Activated CD4-positive, alpha-beta T cell treated with anti-CD3 and anti-CD28 coated beads, Interleukin-2, amount 50 U/mL, for 16 hours (primary cell): ENCODE data around the gene P2RY12.
A peak's percentile ranks its signal among the peaks of the same experiment; 100 is the strongest.

Experiments used
- DNase-seq: peaks from one replicate; pipeline ENCODE4 v3.0.0-alpha.2; 2020

Gene P2RY12

GRCh38 chr3:151305060-151305774, 79.3 kb downstream of the P2RY12 start:
- peak; percentile 63 for DNase-seq

GRCh38 chr3:151303751-151304150, 80.8 kb downstream of the P2RY12 start:
- DNase-seq = no peak

- DNase-seq = peak; percentile 55
Observed at GRCh38 chr3:151301787-151302186, 82.8 kb downstream of the P2RY12 start.

- no peak for DNase-seq
Observed at GRCh38 chr3:151300539-151300938, 84.0 kb downstream of the P2RY12 start.

- DNase-seq = no peak
Observed at GRCh38 chr3:151299006-151299405, 85.5 kb downstream of the P2RY12 start.

- no peak for DNase-seq
Observed at GRCh38 chr3:151297429-151297828, 87.1 kb downstream of the P2RY12 start.

- no peak for DNase-seq
Observed at GRCh38 chr3:151296226-151296625, 88.3 kb downstream of the P2RY12 start.

GRCh38 chr3:151293127-151293526, 91.4 kb downstream of the P2RY12 start:
- no peak for DNase-seq

- DNase-seq = no peak
Observed at GRCh38 chr3:151290673-151291072, 93.9 kb downstream of the P2RY12 start.

- DNase-seq = no peak
Observed at GRCh38 chr3:151289445-151289844, 95.1 kb downstream of the P2RY12 start.
